A673 (cell line): ENCODE measurements around the gene PGAP3.

Experiments used
- EZH2 ChIP-seq: fragments of 200-600 bp; sonication (generic); IDR thresholded peaks from 2 replicates; pipeline ENCODE4 v1.6.1; 2017; ENCODE audit warnings: borderline replicate concordance, low read depth, mild to moderate bottlenecking, mixed read lengths, antibody characterized with exemption, low read length; ENCODE audit not compliant: poor library complexity, severe bottlenecking
- TF ChIP-seq, protein P1 (sequence below): fragments of 300-800, 200-600 bp; sonication (generic); conservative IDR thresholded peaks from 2 replicates; pipeline ENCODE4 v1.5.1; 2017; ENCODE audit warnings: low read depth, mild to moderate bottlenecking, antibody characterized with exemption, low read length, moderate library complexity, mixed read lengths

DNA sequence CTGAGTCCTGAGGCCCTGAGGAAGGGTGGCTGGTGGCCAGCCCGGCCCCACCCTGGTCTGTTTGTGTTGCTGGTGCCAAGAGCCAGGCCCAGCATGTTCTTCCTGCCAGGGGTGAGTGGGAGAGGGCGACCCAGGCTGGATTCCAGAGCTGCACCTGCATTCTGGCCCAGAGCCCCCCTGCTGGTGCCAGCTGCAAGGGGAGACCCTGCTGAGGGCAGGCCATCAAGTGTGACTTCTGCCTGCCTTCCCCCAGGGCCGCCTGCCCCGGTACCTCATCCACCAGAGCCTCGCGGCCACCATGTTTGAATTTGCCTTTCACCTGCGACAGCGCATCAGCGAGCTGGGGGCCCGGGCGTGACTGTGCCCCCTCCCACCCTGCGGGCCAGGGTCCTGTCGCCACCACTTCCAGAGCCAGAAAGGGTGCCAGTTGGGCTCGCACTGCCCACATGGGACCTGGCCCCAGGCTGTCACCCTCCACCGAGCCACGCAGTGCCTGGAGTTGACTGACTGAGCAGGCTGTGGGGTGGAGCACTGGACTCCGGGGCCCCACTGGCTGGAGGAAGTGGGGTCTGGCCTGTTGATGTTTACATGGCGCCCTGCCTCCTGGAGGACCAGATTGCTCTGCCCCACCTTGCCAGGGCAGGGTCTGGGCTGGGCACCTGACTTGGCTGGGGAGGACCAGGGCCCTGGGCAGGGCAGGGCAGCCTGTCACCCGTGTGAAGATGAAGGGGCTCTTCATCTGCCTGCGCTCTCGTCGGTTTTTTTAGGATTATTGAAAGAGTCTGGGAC is 25.1 kb downstream of the PGAP3 start:
- TF ChIP-seq, protein P1, sequence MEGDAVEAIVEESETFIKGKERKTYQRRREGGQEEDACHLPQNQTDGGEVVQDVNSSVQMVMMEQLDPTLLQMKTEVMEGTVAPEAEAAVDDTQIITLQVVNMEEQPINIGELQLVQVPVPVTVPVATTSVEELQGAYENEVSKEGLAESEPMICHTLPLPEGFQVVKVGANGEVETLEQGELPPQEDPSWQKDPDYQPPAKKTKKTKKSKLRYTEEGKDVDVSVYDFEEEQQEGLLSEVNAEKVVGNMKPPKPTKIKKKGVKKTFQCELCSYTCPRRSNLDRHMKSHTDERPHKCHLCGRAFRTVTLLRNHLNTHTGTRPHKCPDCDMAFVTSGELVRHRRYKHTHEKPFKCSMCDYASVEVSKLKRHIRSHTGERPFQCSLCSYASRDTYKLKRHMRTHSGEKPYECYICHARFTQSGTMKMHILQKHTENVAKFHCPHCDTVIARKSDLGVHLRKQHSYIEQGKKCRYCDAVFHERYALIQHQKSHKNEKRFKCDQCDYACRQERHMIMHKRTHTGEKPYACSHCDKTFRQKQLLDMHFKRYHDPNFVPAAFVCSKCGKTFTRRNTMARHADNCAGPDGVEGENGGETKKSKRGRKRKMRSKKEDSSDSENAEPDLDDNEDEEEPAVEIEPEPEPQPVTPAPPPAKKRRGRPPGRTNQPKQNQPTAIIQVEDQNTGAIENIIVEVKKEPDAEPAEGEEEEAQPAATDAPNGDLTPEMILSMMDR: no peak
- TF ChIP-seq EZH2: no peak
